K562 treated with DMSO at 1 percent for 48 hours (cell line): ENCODE results near the gene DYNC2H1. TPM values are rescaled to one million over a fixed set of nuclear protein-coding genes. Genes with fewer than 3 reads are reported as not detected.

Experiments used
- total RNA-seq: library from RNA; unstranded; fragments of 300-600 nt; gene quantifications from 2 replicates; pipeline ENCODE4 v1.2.3, GENCODE V29; 2022; ENCODE audit warnings: low replicate concordance; ENCODE audit errors: extremely low read depth

Gene DYNC2H1
- not detected in 2 replicates for total RNA-seq

GRCh38 chr11:103108933-103109817, at the start of gene DYNC2H1:
Gene DYNC2H1 (plus strand): TSS chr11:103109426. CDS start chr11:103109575, 149 bp downstream.

GRCh38 chr11:103091801-103092524, 17.3 kb upstream of the DYNC2H1 start, which contains the start of gene DCUN1D5:
Gene DCUN1D5 (minus strand): TSS chr11:103092160. CDS start chr11:103091872, 288 bp downstream.

Other genes starting within 250 kb of the DYNC2H1 start
- not detected in 2 replicates for gene MMP12, start 234.4 kb upstream of the DYNC2H1 start, total RNA-seq
- not detected in 2 replicates for gene MMP13, start 153.7 kb upstream of the DYNC2H1 start, total RNA-seq
- gene DCUN1D5, start 17.3 kb upstream of the DYNC2H1 start, total RNA-seq = not detected in 2 replicates